NT2/D1 (cell line): ENCODE results near the gene HSD3B2.

Source experiments
- DNase-seq: peaks from one replicate; pipeline ENCODE4 v3.0.0-alpha.2; 2011; ENCODE audit warnings: low read depth, low spot score
- H3K27me3 ChIP-seq: 2 replicates; pipeline ENCODE4 v1.6.0; 2011; ENCODE audit warnings: mild to moderate bottlenecking; ENCODE audit not compliant: insufficient read length, insufficient read depth
- H3K36me3 ChIP-seq: 2 replicates; pipeline ENCODE4 v1.6.1; 2011; ENCODE audit warnings: mild to moderate bottlenecking, low read length, mixed read lengths; ENCODE audit not compliant: insufficient read depth, insufficient read length
- H3K4me1 ChIP-seq: 2 replicates; pipeline ENCODE4 v1.5.1; 2011; ENCODE audit not compliant: insufficient read depth, insufficient read length
- H3K4me3 ChIP-seq: 2 replicates; pipeline ENCODE4 v1.5.1; 2011; ENCODE audit warnings: low read depth; ENCODE audit not compliant: insufficient read length
- H3K9ac ChIP-seq: 2 replicates; pipeline ENCODE4 v1.6.0; 2011; ENCODE audit warnings: low read depth; ENCODE audit not compliant: insufficient read length
- H3K9me3 ChIP-seq: 2 replicates; pipeline ENCODE4 v1.5.1; 2011; ENCODE audit warnings: mild to moderate bottlenecking, low read length; ENCODE audit not compliant: insufficient read depth
- SUZ12 ChIP-seq: IDR thresholded peaks from 2 replicates; pipeline ENCODE4 v1.6.1; 2011; ENCODE audit not compliant: insufficient read length, insufficient read depth; ENCODE audit errors: extremely low read depth
- YY1 ChIP-seq: IDR thresholded peaks from 2 replicates; pipeline ENCODE4 v1.6.1; 2011; ENCODE audit not compliant: insufficient read length, insufficient read depth
- ZNF274 ChIP-seq: IDR thresholded peaks from 2 replicates; pipeline ENCODE4 v1.6.1; 2011; ENCODE audit warnings: mild to moderate bottlenecking, low read depth, low read length

The HSD3B2 gene

GRCh38 chr1:119452091-119452490, 37.1 kb downstream of the HSD3B2 start:
- TF ChIP-seq ZNF274 (no peak), SUZ12 (no peak), YY1 (no peak)
- no peak for DNase-seq
- H3K9me3 ChIP-seq = no peaks in the 10 kb centered on the region

GRCh38 chr1:119453021-119453420, 38.1 kb downstream of the HSD3B2 start:
- Histone ChIP-seq H3K4me1 (no peaks in the 10 kb centered on the region), H3K9me3 (no peaks in the 10 kb centered on the region), H3K27me3 (no peaks in the 10 kb centered on the region), H3K9ac (no peak overlapping the region), H3K36me3 (no peaks in the 10 kb centered on the region), H3K4me3 (no peak overlapping the region)
- TF ChIP-seq ZNF274 = no peak
- no peak for TF ChIP-seq SUZ12
- TF ChIP-seq YY1 = no peak
- DNase-seq = no peak

More at GRCh38 chr1:119452091-119452490, 37.1 kb downstream of the HSD3B2 start:
- no peaks in the 10 kb centered on the region for H3K27me3 ChIP-seq
- no peak overlapping the region for H3K4me3 ChIP-seq
- H3K36me3 ChIP-seq = no peaks in the 10 kb centered on the region
- no peak overlapping the region for H3K9ac ChIP-seq
- H3K4me1 ChIP-seq = no peaks in the 10 kb centered on the region

DNA sequence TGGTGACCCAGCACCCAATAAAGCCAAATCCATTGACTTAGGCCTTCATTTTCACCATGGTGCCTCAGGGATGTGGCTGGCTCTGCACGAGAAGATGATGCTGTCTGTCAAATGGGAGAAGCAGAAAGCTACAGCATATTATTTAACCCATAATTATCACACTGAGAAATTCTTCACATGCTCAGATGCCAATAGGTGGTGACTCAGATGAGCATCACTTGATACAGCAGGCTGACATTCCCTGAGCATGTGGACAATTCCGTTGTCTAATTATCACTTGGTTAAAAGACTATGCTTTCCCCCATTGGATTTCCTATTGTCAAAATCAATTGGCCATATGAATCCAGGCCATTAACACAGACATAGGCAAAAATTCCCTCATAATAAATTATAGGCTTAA, 48.0 kb downstream of the HSD3B2 start:
- no peak overlapping the region for H3K4me3 ChIP-seq
- no peak overlapping the region for H3K9ac ChIP-seq
- TF ChIP-seq SUZ12 (no peak), YY1 (no peak), ZNF274 (no peak)
- no peaks in the 10 kb centered on the region for H3K27me3 ChIP-seq
- H3K4me1 ChIP-seq = no peaks in the 10 kb centered on the region
- DNase-seq = no peak
- H3K36me3 ChIP-seq = no peaks in the 10 kb centered on the region
- no peaks in the 10 kb centered on the region for H3K9me3 ChIP-seq

DNA sequence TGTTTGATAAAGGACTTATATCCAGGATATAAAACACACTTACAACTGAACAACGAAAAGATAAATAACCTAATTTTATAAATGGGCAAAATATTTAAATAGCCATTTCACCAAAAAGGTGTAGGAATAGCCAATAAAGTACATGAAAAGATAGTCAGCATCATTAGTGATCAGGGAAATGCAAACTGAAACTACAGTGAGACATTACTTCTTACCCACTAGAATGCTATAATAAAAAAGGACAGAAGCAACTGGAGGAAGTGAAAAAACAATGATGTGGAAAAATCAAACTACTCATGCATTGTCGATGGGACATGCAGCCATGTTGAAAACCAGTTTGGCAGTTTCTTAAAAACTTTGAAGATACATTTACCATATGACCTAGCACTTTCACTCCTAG, 48.6 kb downstream of the HSD3B2 start:
- no peak overlapping the region for H3K9ac ChIP-seq
- H3K27me3 ChIP-seq = no peaks in the 10 kb centered on the region
- no peaks in the 10 kb centered on the region for H3K36me3 ChIP-seq
- no peaks in the 10 kb centered on the region for H3K9me3 ChIP-seq
- TF ChIP-seq YY1 = no peak
- no peak for TF ChIP-seq SUZ12
- TF ChIP-seq ZNF274 = no peak
- no peak for DNase-seq
- no peak overlapping the region for H3K4me3 ChIP-seq
- no peaks in the 10 kb centered on the region for H3K4me1 ChIP-seq

- Histone ChIP-seq H3K27me3 (no peaks in the 10 kb centered on the region), H3K36me3 (no peaks in the 10 kb centered on the region), H3K9me3 (no peaks in the 10 kb centered on the region), H3K4me1 (no peaks in the 10 kb centered on the region), H3K4me3 (no peak overlapping the region), H3K9ac (no peak overlapping the region)
- TF ChIP-seq YY1 (no peak), ZNF274 (no peak), SUZ12 (no peak)
- DNase-seq = no peak
Measured at GRCh38 chr1:119466445-119466844, 51.5 kb downstream of the HSD3B2 start.

DNA sequence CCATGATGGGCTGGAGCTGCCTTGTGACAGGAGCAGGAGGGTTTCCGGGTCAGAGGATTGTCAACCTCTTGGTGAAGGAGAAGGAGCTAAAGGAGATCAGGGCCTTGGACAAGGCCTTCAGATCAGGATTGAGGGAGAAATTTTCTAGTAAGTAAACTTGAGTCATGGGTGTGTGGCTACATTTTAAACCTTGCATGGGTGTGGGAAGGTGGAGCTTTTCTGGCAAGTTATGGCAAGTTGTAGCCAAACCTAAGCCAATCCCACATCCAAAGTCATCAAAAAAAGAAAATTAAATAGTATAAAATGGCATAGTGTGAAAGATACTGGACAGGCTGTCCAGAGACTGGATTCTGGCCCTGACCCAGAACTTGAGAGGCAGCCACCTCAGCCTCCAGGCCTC, 52.3 kb downstream of the HSD3B2 start:
- H3K27me3 ChIP-seq = no peaks in the 10 kb centered on the region
- H3K36me3 ChIP-seq = no peaks in the 10 kb centered on the region
- DNase-seq = no peak
- H3K4me3 ChIP-seq = no peak overlapping the region
- TF ChIP-seq YY1 = no peak
- TF ChIP-seq SUZ12 = no peak
- no peak for TF ChIP-seq ZNF274
- H3K4me1 ChIP-seq = no peaks in the 10 kb centered on the region
- no peak overlapping the region for H3K9ac ChIP-seq
- no peaks in the 10 kb centered on the region for H3K9me3 ChIP-seq

GRCh38 chr1:119467857-119468668, 53.1 kb downstream of the HSD3B2 start:
- no peaks in the 10 kb centered on the region for H3K4me1 ChIP-seq
- H3K27me3 ChIP-seq = no peaks in the 10 kb centered on the region
- H3K9ac ChIP-seq = no peak overlapping the region
- H3K4me3 ChIP-seq = no peak overlapping the region
- TF ChIP-seq SUZ12 (no peak), YY1 (no peak), ZNF274 (no peak)
- no peaks in the 10 kb centered on the region for H3K9me3 ChIP-seq
- no peaks in the 10 kb centered on the region for H3K36me3 ChIP-seq
- DNase-seq = no peak

DNA sequence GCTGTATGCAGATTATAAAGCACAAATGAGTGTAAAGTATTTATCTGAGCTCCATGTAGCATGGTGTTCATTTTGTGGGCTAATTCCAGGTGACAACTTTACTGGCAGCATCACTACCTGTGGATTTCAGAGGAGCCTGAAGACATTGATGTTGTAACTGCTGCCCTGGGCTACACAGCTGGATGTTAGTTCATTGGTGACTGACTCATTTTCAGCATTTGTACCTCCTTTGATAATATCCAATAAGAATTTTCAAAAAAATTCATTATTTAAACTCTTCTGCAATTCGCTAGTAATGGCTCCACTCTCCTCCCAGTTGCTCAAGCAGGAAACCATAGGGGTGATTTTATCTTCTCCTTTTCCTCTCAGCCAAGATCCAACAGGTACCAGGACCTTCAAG, 54.8 kb downstream of the HSD3B2 start:
- no peak for DNase-seq
- Histone ChIP-seq H3K27me3 (no peaks in the 10 kb centered on the region), H3K4me3 (no peak overlapping the region), H3K9me3 (no peaks in the 10 kb centered on the region), H3K4me1 (no peaks in the 10 kb centered on the region), H3K36me3 (no peaks in the 10 kb centered on the region), H3K9ac (no peak overlapping the region)
- no peak for TF ChIP-seq YY1
- no peak for TF ChIP-seq ZNF274
- TF ChIP-seq SUZ12 = no peak
